ENCODE measurements around the gene TRIM65. TPM values are rescaled to one million over a fixed set of nuclear protein-coding genes. Genes with fewer than 3 reads are reported as not detected.
"Not testable (repeated sequence)": the region's sequence is repeated elsewhere in the genome, so short reads cannot be mapped to it uniquely, and the experiment has no call there.

TRIM65 gene
- total RNA-seq, 1 experiment from 2014 or later, result 23.1 TPM

GRCh38 chr17:75865404-75866188 lies 31.2 kb downstream of the TRIM65 start:
- H3K4me3 Mint-ChIP-seq (ENCODE audit: unreplicated experiment); H3K27me3 ChIP-seq (replicated peaks; ENCODE audit: control insufficient read depth, insufficient read depth, low read length); DNase-seq; H3K4me1 ChIP-seq; H3K36me3 ChIP-seq (ENCODE audit: control insufficient read depth, insufficient read depth, low read length); H3K27ac Mint-ChIP-seq (ENCODE audit: unreplicated experiment); intact Hi-C loops (cut with micrococcal nuclease; ENCODE audit: unreplicated experiment); BruUV-seq (replicated peaks); H3K4me1 Mint-ChIP-seq (ENCODE audit: low read depth, unreplicated experiment); H3K27me3 Mint-ChIP-seq (ENCODE audit: insufficient read depth, unreplicated experiment); H3K36me3 Mint-ChIP-seq (ENCODE audit: insufficient read depth, unreplicated experiment); H3K4me3 ChIP-seq (ENCODE audit: low read depth, low read length); H3K9me3 ChIP-seq; H3K9me3 Mint-ChIP-seq (ENCODE audit: unreplicated experiment): not testable (repeated sequence)
- CTCF ChIA-PET, result interaction anchor here (0.7 to 1.1 kb wide), 3 partner anchors 10 to 233 kb away, joined by 3 to 7 read pairs (median 7); partner anchors contain the start of genes TRIM47 and WBP2
- POLR2A ChIA-PET, result interaction anchor here (0.6 kb wide), 1 partner anchor 100 kb away, joined by 4 read pairs; no protein-coding TSS in a partner anchor

- H3K9me3 Mint-ChIP-seq (ENCODE audit: unreplicated experiment); H3K4me1 ChIP-seq; BruUV-seq (replicated peaks); H3K9me3 ChIP-seq; H3K4me1 Mint-ChIP-seq (ENCODE audit: low read depth, unreplicated experiment); H3K27me3 Mint-ChIP-seq (ENCODE audit: insufficient read depth, unreplicated experiment); H3K36me3 Mint-ChIP-seq (ENCODE audit: insufficient read depth, unreplicated experiment); H3K27me3 ChIP-seq (replicated peaks; ENCODE audit: control insufficient read depth, insufficient read depth, low read length); H3K4me3 ChIP-seq (ENCODE audit: low read depth, low read length); H3K27ac Mint-ChIP-seq (ENCODE audit: unreplicated experiment); DNase-seq; H3K4me3 Mint-ChIP-seq (ENCODE audit: unreplicated experiment); H3K36me3 ChIP-seq (ENCODE audit: control insufficient read depth, insufficient read depth, low read length); intact Hi-C loops (cut with micrococcal nuclease; ENCODE audit: unreplicated experiment): not testable (repeated sequence)
- ChIA-PET CTCF (interaction anchor here (0.7 to 1.1 kb wide), 4 partner anchors 10 to 232 kb away, joined by 3 to 7 read pairs (median 6); partner anchors contain the start of genes TRIM47 and WBP2), POLR2A (interaction anchor here (0.6 kb wide), 1 partner anchor 99 kb away, joined by 4 read pairs; no protein-coding TSS in a partner anchor)
Observed at GRCh38 chr17:75864887-75865286, 31.9 kb downstream of the TRIM65 start.

- H3K27ac Mint-ChIP-seq (ENCODE audit: unreplicated experiment), result no peak overlapping the region
- H3K9me3 ChIP-seq, result no peaks in the 10 kb centered on the region
- POLR2A ChIA-PET, result no interaction called here
- H3K36me3 ChIP-seq (ENCODE audit: control insufficient read depth, insufficient read depth, low read length), result no peaks in the 10 kb centered on the region
- no peak for DNase-seq
- no peaks in the 10 kb centered on the region for H3K36me3 Mint-ChIP-seq (ENCODE audit: insufficient read depth, unreplicated experiment)
- H3K9me3 Mint-ChIP-seq (ENCODE audit: unreplicated experiment), result no peaks in the 10 kb centered on the region
- H3K4me1 ChIP-seq, result no peaks in the 10 kb centered on the region
- H3K27me3 ChIP-seq (replicated peaks; ENCODE audit: control insufficient read depth, insufficient read depth, low read length), result no peaks in the 10 kb centered on the region
- H3K4me3 Mint-ChIP-seq (ENCODE audit: unreplicated experiment), result no peak overlapping the region
- no peaks in the 10 kb centered on the region for H3K27me3 Mint-ChIP-seq (ENCODE audit: insufficient read depth, unreplicated experiment)
- intact Hi-C loops (cut with micrococcal nuclease; ENCODE audit: unreplicated experiment), result no loop called here
- no TSS peak for BruUV-seq (replicated peaks)
- no peaks in the 10 kb centered on the region for H3K4me1 Mint-ChIP-seq (ENCODE audit: low read depth, unreplicated experiment)
- CTCF ChIA-PET, result interaction anchor here (0.7 to 1.1 kb wide), 3 partner anchors 9 to 19 kb away, joined by 4 to 7 read pairs (median 7); partner anchors contain the start of genes TRIM47 and WBP2
- no peak for TF ChIP-seq CTCF (IDR thresholded peaks at IDR 0.05; ENCODE audit: insufficient read depth in 1 of 2, low read depth in 1 of 2, low read length in 1 of 2, severe bottlenecking in 1 of 2, unreplicated experiment in 1 of 2)
- H3K4me3 ChIP-seq (ENCODE audit: low read depth, low read length), result no peak overlapping the region
Observed at GRCh38 chr17:75864448-75864871, 32.3 kb downstream of the TRIM65 start.

- H3K4me1 ChIP-seq, result no peaks in the 10 kb centered on the region
- ChIA-PET CTCF (interaction anchor here (0.9 to 1.3 kb wide), 4 partner anchors 16 to 97 kb away, joined by 3 to 5 read pairs (median 4); partner anchors contain the start of genes GALK1 and TRIM65), POLR2A (no interaction called here)
- Mint-ChIP-seq H3K4me3 (ENCODE audit: unreplicated experiment) (no peak overlapping the region), H3K27ac (ENCODE audit: unreplicated experiment) (no peak overlapping the region), H3K27me3 (ENCODE audit: insufficient read depth, unreplicated experiment) (no peaks in the 10 kb centered on the region), H3K36me3 (ENCODE audit: insufficient read depth, unreplicated experiment) (no peaks in the 10 kb centered on the region), H3K4me1 (ENCODE audit: low read depth, unreplicated experiment) (no peaks in the 10 kb centered on the region), H3K9me3 (ENCODE audit: unreplicated experiment) (no peaks in the 10 kb centered on the region)
- no peak for TF ChIP-seq CTCF (IDR thresholded peaks at IDR 0.05; ENCODE audit: insufficient read depth in 1 of 2, low read depth in 1 of 2, low read length in 1 of 2, severe bottlenecking in 1 of 2, unreplicated experiment in 1 of 2)
- H3K36me3 ChIP-seq (ENCODE audit: control insufficient read depth, insufficient read depth, low read length), result no peaks in the 10 kb centered on the region
- BruUV-seq (replicated peaks), result no TSS peak
- intact Hi-C loops (cut with micrococcal nuclease; ENCODE audit: unreplicated experiment), result no loop called here
- H3K27me3 ChIP-seq (replicated peaks; ENCODE audit: control insufficient read depth, insufficient read depth, low read length), result no peaks in the 10 kb centered on the region
- H3K9me3 ChIP-seq, result no peaks in the 10 kb centered on the region
- no peak overlapping the region for H3K4me3 ChIP-seq (ENCODE audit: low read depth, low read length)
- no peak for DNase-seq
Observed at GRCh38 chr17:75861927-75862317, 34.8 kb downstream of the TRIM65 start.

GRCh38 chr17:75859358-75859757 lies 37.4 kb downstream of the TRIM65 start:
- H3K27ac Mint-ChIP-seq (ENCODE audit: unreplicated experiment); H3K36me3 ChIP-seq (ENCODE audit: control insufficient read depth, insufficient read depth, low read length); H3K4me1 Mint-ChIP-seq (ENCODE audit: low read depth, unreplicated experiment); H3K9me3 ChIP-seq; H3K9me3 Mint-ChIP-seq (ENCODE audit: unreplicated experiment); H3K27me3 Mint-ChIP-seq (ENCODE audit: insufficient read depth, unreplicated experiment); H3K4me3 Mint-ChIP-seq (ENCODE audit: unreplicated experiment); POLR2A ChIA-PET; H3K27me3 ChIP-seq (replicated peaks; ENCODE audit: control insufficient read depth, insufficient read depth, low read length); DNase-seq; BruUV-seq (replicated peaks); intact Hi-C loops (cut with micrococcal nuclease; ENCODE audit: unreplicated experiment); H3K4me1 ChIP-seq; H3K4me3 ChIP-seq (ENCODE audit: low read depth, low read length); H3K36me3 Mint-ChIP-seq (ENCODE audit: insufficient read depth, unreplicated experiment): not testable (repeated sequence)
- CTCF ChIA-PET, result interaction anchor here (1.4 kb wide), 1 partner anchor 11 kb away, joined by 4 read pairs; no protein-coding TSS in a partner anchor
